Stimulated activated CD8-positive, alpha-beta memory T cell treated with anti-CD3 and anti-CD28 coated beads, Interleukin-2, amount 100 ng/mL, for 1 hour (primary cell): ENCODE data around the gene LRP3.
"Not testable (repeated sequence)": the region's sequence is repeated elsewhere in the genome, so short reads cannot be mapped to it uniquely, and the experiment has no call there.

Experiments
- DNase-seq, 2 donors: peaks; one replicate each; pipeline ENCODE4 v3.0.0-alpha.2; 2020; ENCODE audit warnings: low read depth in 2 of 2

The LRP3 gene

DNA sequence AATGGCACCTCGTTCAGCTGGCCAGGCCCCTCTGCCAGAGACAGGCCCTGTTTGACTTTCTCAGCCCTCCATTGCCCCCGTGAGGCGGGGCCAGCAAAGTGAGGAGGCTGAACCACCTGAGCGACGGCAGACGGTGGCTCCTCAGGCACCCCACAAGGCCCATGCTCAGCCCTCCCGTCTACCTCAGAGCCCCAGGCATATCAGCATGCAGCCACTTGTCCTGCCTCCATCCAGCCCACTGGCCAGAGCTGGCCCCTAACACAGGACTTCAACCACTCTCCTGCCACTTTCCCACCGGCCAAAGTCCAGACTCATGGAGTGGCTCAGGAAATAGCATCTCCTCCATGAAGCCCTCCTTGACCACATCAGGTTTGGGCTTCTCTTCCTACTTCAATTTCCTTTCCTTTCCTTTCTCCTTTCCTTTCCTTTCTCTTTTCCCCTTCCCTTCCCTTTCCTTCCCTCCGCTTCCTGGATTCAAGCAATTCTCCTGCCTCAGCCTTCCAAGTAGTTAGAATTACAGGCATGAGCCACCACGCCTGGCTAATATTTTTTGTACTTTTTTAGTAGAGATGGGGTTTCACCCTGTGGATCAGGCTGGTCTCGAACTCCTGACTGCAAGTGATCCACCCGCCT, 22.2 kb downstream of the LRP3 start:
- no peak for DNase-seq

DNA sequence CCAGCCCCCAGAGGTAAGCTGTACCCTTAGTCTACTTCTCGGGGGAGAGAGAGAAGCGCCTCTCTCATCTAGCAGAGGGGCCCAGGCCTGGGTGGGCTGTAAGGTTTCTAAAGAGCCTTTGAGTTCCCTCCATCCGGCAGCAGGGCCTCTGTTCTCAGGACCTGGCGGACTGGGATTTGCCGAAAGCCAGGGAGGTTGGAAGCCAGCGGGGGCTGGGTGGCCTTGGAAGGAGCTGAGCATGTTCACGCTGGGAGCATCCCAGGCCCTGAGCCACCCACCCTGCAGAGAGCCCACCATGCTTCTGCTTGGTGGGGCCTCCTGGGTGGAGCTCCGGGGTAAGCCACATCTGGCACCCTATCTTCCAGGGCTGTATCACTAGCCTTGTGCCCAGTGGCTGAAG, 23.8 kb downstream of the LRP3 start:
- no peak for DNase-seq

DNA sequence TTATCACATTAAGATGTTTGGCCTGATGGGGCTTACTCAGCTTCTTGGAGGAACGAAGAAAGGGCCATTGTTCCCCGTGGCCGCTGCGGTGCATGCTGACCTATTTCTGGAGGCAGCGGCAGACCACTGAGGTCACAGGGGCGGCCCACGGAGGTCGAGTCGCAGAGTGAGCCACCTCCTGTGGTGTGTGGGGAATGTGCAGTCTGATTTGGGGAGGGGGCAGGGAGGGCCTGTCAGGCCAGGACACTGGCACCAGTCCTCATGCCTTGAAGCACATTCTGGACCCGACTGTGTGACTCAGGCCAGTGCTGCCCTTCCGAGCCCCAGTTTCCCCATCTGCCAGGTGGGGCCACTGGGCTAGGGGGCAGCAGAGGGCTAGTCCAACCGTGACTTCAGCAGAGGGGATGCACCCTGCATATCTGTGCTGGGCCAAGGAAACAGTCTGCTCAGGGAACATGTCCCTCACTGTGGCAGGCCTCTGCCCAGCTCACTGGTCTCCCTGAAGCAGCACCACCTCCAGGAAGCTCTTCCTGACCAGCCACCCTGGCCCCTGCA, 25.2 kb downstream of the LRP3 start:
- DNase-seq: no peak

DNA sequence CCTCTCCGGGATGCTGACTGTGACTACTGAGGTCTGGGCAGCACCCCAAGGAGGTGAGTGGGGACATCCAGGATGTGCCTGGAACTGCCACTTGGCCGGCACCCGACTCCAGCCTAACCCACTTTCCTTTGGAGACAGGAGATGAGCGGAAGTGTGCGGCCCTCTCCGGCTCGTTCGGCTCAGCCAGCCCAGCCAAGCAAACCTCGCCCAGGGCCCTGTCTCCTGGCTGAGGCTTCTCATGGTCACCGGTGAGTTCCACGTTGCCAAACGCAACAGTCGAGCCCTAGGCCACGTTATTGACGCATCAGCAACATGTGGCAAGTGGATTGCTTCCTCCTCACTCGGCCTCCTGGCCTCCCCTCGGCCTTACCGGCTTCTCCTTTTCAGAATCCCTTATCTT, 26.0 kb downstream of the LRP3 start:
- DNase-seq: no peak

DNA sequence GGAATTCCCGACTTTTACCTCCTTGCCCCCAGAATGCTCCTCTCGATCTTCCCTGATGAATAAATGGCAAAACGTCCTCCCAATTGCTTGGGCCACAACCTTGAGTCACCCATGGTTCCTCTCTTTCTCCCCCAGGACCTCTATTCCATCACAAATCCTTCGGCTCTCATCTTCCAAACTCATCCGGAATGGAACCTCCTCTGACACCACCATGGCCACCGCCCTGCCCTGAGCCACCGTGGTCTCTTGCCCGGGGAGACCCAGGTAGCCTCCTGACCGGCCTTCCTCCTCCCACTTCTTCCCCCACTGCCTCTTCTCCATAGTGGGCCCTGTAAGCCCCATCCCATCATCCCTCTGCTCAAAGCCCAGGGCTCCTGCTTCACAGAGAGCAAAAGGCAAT, 26.6 kb downstream of the LRP3 start:
- no peak for DNase-seq

DNA sequence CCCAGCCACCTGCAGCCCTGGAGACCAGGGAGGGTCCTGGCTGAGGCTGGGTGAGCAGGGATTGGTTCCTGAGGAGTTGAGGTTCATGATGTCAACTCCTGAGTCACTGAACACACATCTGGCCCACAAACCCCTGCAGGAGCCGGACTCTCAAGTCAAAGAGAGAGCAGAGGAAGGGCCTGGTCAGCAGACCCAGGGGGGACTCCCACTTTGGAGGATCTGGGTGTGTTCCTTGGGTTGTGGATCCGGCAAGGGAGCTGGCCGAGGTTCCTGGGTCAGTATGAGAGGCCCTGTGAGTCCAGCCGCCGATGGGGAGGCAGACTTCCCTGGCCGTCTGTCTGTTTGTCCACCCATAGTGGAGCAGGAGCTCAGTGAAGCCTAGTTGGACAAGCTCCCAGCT, 27.5 kb downstream of the LRP3 start:
- no peak for DNase-seq

DNA sequence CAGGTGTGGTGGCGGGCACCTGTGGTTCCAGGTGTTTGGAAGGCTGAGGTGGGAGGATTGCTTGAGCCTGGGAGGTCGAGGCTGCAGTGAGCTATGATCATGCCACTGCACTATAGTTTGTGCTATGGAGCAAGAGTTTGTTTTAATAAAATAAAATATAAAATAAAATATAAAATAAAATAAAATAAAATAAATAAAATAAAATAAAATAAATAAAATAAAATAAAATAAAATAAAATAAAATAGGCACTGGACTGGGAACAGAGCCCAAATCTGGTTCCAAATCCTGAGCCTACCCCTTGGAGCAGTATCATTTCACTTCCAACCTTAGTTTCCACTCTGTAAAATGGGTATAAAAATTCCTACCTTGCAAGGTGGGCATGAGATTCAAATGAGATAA, 28.1 kb downstream of the LRP3 start:
- DNase-seq: not testable (repeated sequence)

DNA sequence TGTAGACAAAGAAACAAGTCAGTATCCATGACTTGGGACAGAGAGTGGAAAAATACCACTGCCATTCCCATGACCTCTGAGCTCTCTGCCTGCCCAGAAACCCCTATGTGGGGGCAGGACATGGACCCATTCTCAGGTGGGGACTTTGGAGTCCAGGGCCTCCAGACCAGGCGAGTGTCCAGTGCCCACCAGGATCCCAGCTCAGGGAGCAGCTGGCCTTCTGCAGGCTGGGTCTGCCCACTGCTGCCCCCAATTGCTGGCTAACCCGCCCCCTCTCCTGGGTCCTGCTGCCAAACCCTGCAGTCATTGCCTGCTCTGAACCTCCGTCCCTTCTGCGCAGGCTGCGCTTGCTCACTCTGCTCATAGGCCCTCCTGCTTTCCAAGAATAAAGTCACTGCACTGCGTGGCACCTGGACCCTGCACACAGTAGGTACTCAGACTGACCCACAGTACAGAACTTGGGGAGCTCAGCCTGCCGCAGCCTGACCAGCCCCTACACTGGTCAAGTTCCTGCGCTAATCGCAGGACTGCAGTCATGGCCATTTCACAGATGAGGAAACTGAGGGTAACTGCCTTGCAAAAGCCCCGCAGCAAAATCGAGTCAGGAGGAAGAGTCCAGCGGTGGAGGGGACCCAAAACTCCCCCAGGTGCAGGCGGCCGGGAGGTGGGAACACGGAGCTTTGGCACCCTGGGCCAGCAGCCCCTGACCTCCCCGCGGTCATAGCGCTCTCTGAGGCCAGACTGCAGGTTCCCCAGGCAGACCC, 30.7 kb downstream of the LRP3 start:
- DNase-seq: no peak

DNA sequence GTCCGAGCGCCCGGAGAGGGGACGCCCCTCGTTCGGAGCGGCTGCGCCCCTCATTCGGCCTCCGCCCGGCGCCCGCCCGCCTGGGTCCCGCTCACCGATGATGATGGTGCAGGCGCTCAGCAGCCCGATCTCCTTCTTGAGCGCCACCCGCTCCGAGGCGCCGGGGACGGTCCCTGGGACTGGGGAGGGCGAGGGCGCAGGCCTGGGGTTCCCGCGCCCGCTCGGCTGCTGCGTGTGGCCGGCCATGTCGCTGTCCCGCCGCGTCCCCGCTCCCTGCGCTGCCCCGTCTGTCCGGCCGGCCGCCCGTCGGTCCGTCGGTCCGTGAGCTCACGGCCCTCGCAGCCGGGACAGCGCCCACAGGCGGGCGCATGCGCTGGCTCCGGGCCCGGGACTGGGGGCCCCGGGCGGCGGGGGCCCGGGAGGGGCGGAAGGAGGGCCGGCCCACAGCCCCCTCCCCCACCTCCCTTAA, 31.4 kb downstream of the LRP3 start, which contains the start of gene SLC7A10:
Gene SLC7A10, minus strand, starts transcription at position 393 of the 469 bp plus-strand sequence. Its CDS starts 147 bp downstream, at position 246.
- DNase-seq: no peak

DNA sequence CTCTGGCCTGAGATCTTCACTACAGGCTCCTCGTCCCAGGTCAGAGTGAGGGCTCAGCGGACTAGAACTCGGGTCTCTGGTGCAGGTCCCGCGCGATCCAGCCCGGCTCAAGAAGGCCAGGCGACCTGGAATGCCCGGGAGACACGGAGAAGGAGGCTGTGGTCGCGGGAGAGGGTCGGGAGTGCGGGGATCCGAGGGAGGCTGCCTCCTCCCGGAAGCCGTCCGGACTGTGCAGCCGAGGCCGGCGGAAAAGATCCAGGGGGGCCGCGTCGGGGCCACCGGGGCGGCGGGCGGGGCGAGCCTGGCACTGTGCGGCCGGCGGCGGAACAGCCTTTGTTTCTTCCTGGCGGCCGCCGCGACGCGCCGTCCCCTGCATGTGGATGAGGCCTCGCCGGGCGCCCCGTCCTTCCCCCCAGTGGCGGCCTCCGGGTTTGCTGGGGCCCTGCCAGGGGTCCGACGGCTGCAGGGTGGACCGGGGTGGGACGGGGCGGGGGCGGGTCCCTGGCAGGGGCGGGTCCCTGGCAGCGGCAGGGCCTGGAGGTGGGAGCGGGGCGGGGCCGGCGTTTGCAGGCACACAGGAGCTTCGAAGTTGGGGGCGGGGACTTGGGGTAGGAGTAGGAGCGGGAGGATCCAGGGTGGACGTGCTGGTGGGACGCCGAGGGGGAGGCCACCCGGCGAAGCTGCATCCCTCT, 32.6 kb downstream of the LRP3 start:
- DNase-seq: no peak

DNA sequence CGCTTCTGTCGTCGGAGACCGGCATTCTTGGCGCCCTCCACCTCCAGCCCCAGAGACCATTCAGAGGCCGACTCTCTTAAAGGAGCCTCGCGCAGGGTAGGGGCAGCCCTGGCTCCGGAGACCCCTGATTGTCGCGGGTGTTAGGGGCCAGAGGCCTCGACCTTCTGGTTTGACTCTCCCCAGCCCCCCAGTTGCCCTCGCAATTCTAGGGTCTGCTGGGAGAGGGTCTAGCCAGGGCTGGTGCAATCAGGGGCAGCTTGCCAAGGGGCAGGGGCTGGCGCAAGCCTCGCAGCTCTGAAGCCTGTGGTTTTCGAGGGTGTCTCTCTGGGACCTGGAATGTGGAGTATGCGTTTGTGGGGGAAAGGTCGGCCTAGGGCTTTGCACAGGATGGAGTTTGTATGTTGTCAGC, 33.1 kb downstream of the LRP3 start:
- no peak for DNase-seq

DNA sequence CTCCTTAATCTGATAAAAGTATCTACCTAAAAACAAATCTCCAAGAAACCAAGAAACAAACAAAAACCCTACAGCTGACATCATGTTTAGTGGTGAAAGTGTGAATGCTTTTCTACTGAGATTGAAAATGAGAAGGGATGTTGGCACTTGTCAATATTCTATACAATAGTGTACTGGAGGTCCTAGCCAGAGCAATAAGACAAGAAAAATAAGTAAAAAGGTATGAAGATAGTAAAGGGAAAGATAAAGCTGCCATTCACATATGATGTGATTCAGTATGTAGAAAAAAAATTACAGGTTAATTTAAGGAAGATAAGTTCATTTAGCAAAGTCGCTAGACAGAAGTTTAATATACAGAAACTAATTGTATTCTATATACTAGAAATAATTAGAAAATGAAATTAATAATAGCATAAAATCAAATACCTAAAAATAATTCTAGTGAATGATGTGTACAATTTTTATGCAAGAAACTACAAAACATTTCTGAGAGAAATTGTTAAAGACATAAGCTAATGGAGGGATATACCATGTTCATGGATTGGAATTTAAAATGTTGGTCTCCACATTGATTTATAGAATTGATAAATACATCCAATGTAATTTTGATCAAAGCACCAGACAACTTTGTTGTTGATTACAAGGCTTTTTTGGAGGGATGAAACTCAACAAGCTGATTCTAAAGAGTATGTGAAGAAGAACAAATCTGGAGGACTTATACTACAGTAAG, 33.9 kb downstream of the LRP3 start:
- DNase-seq: no peak

DNA sequence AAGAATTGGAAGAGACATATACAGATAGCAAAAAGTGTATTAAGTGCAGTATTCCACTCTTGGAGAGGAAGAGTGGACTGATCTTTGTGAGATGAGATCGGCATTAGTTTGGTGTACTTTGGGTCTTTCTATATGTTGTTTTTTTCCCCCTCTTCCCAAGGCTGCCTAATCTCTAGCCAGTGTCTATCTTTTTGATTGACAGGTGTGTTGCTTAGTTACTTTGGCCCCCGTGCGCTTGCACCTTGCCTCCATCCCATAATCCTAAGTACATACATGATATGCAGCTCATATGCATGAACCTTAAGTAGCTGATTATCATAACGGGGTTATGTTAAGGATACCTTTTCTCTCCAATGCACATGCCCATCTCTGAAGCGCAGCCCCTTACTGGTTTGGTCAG, 35.8 kb downstream of the LRP3 start:
- DNase-seq: no peak

DNA sequence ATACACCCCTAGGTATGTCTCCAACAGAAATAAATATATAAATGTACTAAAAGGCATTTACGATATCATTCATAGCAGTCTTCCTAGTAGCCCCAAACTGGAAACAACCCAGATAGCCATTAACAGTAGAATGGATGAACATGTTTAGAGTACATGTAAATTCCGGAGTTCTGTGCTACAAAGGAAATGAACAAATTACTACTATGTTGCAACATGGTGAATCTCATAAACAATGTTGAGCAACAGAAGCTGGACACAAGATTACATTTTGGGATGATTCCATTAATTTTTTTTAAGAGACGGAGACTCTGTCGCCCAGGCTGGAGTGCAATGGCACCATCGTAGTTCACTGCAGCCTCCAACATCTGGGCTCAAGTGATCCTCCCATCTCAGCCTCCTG, 37.4 kb downstream of the LRP3 start:
- DNase-seq: no peak

DNA sequence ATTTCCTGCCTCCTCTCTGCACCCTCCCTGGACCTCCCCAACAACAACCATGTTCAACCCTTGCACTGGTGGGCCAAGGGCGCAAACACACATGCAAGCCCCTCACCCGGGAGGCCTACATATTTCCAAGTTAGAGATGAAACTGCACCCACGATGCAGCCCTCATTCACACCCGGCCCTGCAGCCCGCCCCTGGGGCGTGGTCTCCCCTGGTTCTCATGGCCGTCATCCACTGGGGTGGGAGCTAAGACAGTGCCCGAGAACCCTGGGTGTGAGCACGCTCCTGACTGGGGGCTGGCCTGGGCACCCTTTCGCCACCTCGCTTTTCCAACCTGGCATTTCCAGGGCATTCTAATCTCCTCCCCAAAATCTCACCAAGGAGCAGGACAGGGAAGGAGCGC, 38.5 kb downstream of the LRP3 start:
- DNase-seq: no peak

DNA sequence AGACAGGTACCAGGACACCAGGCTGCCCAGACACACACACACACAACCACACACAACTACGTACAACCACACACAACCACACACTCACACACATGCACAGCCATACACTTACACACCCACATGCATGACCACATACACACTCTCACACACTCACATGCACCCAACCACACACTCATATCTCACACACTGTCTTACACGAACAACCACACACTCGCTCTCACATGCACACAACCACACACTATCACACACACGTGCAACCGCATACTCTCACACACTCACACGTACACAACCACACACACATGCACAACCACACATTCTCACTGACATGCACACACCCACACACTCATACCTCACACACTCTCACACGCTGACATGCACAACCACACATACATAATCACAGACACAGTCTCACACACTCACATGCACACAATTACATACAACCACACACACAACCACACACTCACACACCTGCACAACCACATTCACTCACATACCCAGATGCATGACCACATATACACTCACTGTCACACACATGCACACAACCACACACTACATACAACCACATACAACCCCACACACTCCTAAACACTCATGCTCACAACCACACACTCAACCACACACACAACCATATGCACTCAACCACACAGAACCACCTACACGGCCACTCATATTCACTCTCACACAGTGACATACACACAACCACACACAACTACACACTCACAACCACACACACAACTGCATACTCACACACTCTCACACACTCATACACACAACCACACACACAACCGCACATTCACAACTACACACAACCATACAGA, 39.1 kb downstream of the LRP3 start:
- no peak for DNase-seq

DNA sequence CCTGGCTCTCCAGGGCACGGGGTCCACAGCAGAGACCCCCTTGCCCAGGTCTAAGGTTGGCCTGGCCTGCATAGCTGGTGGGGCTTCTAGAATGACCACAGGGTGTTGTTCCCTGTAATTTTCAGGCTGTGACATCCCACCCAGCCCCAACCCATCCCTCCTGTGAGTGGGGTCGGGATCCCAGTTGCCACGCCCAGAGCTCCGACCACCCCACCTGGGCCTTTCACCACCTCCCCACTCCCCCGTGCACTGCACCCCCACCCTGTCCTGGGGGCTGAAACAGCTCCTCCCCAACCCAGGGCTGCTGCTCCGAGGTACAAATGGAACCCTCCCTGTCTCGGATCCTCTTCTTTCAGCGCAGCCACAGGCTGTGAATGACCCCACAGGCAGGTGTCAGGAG, 40.0 kb downstream of the LRP3 start:
- DNase-seq: no peak

DNA sequence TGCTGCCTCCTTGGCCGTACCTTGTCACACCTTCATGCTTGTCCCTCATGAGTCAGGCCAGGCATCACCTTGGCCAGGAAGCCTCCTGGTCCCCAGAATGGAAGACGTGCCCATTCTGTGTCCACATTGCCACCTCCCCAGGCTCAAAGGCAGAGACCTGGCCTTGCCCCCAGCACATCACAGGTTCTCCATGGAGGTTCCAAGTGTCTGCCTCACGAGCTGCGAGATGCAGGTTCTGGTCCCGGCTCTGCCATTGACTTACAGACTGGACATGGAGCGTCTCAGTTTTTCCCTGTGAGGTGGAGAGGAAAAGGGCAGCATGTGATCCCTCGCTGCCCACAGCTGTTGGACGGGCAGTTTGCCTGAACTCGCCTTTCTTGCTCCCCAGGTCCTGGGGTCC, 40.6 kb downstream of the LRP3 start:
- DNase-seq: no peak

DNA sequence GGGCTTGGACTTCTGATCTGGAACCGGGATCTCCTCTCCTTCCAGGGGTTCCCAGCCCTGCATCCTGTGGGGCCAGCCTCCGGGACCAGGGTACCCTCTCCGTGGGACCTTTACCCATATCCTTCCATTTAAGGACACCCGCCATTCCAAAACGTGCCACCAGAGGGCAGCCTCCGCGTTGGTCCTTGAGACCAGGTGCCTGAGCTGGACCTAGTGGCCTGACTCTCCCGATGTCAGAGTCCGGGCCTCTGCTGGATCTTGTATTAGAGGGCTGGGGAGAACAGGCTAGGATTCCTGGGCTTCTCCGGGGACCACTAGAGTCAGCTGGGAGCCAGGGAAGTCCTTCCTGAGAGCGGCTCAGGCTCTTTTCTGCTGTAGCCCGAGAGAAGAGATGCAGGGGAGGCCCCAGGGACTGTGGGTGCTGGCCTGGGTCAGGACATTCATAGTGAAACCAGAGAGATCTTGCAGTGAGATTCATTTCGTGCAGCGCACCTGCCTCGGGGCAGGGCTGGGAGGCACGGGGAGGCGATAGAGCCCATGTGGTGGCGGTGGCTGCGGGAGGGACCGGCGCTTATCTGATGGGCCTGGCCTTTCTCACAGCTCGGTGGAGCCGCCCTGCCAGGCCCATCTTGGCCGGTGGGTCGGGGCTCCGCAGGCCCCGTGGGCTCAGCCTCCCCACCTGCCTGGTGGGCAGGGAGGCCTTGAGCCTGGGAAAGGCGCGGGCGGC, 41.3 kb downstream of the LRP3 start:
- peak; percentile 55 to 62 for DNase-seq

DNA sequence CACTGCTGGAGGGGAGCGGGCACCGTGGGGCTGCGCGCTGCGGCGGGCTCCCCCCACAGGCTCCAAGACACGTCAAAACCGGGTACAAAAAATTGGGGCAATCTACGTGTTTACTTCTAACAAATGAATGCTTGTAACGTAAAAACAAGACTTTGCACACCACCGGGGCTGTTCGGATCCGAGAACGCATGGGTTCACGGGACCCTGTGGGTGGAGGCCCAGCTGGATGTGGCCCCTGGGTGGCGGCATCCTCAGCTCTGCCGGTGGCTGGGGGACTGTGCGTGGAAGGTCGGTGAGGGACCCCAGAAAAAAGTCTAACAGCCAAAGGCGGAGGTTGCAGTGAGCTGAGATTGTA, 41.8 kb downstream of the LRP3 start:
- no peak for DNase-seq
